Astrocyte (in vitro differentiated cells and primary cell): ENCODE data around the gene DAP3. TPM values are rescaled to one million over a fixed set of nuclear protein-coding genes. Genes with fewer than 3 reads are reported as not detected.
A peak's percentile ranks its signal among the peaks of the same experiment; 100 is the strongest.
"Not testable (repeated sequence)": the region's sequence is repeated elsewhere in the genome, so short reads cannot be mapped to it uniquely, and the experiment has no call there.

Experiments
- DNase-seq: peaks from one replicate; pipeline ENCODE4 v3.0.0-alpha.2; 2010; ENCODE audit warnings: low read depth
- FAIRE-seq: peaks from 2 replicates; lab custom pipeline; 2011; peaks lifted over from hg19 to GRCh38; lab: Jason Lieb, UNC
- H2AFZ ChIP-seq: 2 replicates; pipeline ENCODE4 v1.6.0; 2012; ENCODE audit warnings: low read depth, low read length, inconsistent platforms
- H3K27ac ChIP-seq: 2 replicates; pipeline ENCODE4 v1.5.1; 2011; ENCODE audit warnings: low read depth, low read length, inconsistent platforms
- H3K27me3 ChIP-seq: 2 replicates; pipeline ENCODE4 v1.6.0; 2011; ENCODE audit warnings: low read length, inconsistent platforms; ENCODE audit not compliant: insufficient read depth
- H3K36me3 ChIP-seq: 2 replicates; pipeline ENCODE4 v1.5.1; 2011; ENCODE audit warnings: low read length, inconsistent platforms; ENCODE audit not compliant: insufficient read depth
- H3K4me1 ChIP-seq: 2 replicates; pipeline ENCODE4 v1.5.1; 2011; ENCODE audit warnings: low read length, inconsistent platforms; ENCODE audit not compliant: insufficient read depth
- H3K4me2 ChIP-seq: 2 replicates; pipeline ENCODE4 v1.6.0; 2012; ENCODE audit warnings: low read length, inconsistent platforms
- H3K4me3 ChIP-seq: 2 replicates; pipeline ENCODE4 v1.5.1; 2011; ENCODE audit warnings: low read depth, mild to moderate bottlenecking, low read length, inconsistent platforms; ENCODE audit not compliant: insufficient read depth
- H3K79me2 ChIP-seq: 2 replicates; pipeline ENCODE4 v1.6.0; 2012; ENCODE audit warnings: mild to moderate bottlenecking, low read length, inconsistent platforms; ENCODE audit not compliant: insufficient read depth
- H3K9ac ChIP-seq: 2 replicates; pipeline ENCODE4 v1.6.0; 2012; ENCODE audit warnings: mild to moderate bottlenecking, low read length, inconsistent platforms
- H3K9me3 ChIP-seq: 2 replicates; pipeline ENCODE4 v1.5.1; 2012; ENCODE audit warnings: low read depth, mild to moderate bottlenecking, low read length, inconsistent platforms; ENCODE audit not compliant: insufficient read depth
- H4K20me1 ChIP-seq: 2 replicates; pipeline ENCODE4 v1.6.0; 2012; ENCODE audit warnings: low read length, inconsistent platforms; ENCODE audit not compliant: insufficient read depth
- H3K27ac Mint-ChIP-seq: one replicate; pipeline ENCODE4 v1.8.0; 2021; ENCODE audit warnings: mild to moderate bottlenecking, mixed read lengths; ENCODE audit not compliant: unreplicated experiment
- H3K27me3 Mint-ChIP-seq: one replicate; pipeline ENCODE4 v1.8.0; 2021; ENCODE audit warnings: low read depth, mixed read lengths; ENCODE audit not compliant: unreplicated experiment
- H3K36me3 Mint-ChIP-seq: one replicate; pipeline ENCODE4 v1.8.0; 2021; ENCODE audit warnings: low read depth, mixed read lengths; ENCODE audit not compliant: unreplicated experiment
- H3K4me1 Mint-ChIP-seq: one replicate; pipeline ENCODE4 v1.8.0; 2021; ENCODE audit warnings: low read depth, mixed read lengths; ENCODE audit not compliant: unreplicated experiment
- H3K4me3 Mint-ChIP-seq: one replicate; pipeline ENCODE4 v1.8.0; 2021; ENCODE audit warnings: mild to moderate bottlenecking, moderate library complexity, mixed read lengths; ENCODE audit not compliant: unreplicated experiment
- H3K9me3 Mint-ChIP-seq: one replicate; pipeline ENCODE4 v1.8.0; 2021; ENCODE audit warnings: mild to moderate bottlenecking, mixed read lengths; ENCODE audit not compliant: unreplicated experiment
- CTCF ChIP-seq: IDR thresholded peaks from 2 replicates; pipeline ENCODE4 v1.5.1; 2011; ENCODE audit warnings: low read depth, mild to moderate bottlenecking, inconsistent platforms, low read length, moderate library complexity; ENCODE audit not compliant: insufficient read depth
- EZH2 ChIP-seq: IDR thresholded peaks from 2 replicates; pipeline ENCODE4 v1.6.1; 2012; ENCODE audit warnings: mild to moderate bottlenecking, low read length, inconsistent platforms; ENCODE audit not compliant: insufficient read depth
- total RNA-seq: library from RNA; stranded (reverse); gene quantifications from 2 replicates; pipeline ENCODE4 v1.2.1, GENCODE V29; 2021

DAP3 gene
- total RNA-seq, 1 donor from 2014 or later = 108 TPM

GRCh38 chr1:155703216-155703615 lies 14.3 kb downstream of the DAP3 start:
- FAIRE-seq (no peak), DNase-seq (no peak)
- H3K4me3 ChIP-seq = no peak overlapping the region
- H3K36me3 ChIP-seq = no peaks in the 10 kb centered on the region
- Mint-ChIP-seq H3K4me3 (no peak overlapping the region), H3K36me3 (no peaks in the 10 kb centered on the region), H3K27ac (no peak overlapping the region), H3K4me1 (peaks cover 22% of the 10 kb centered on the region), H3K9me3 (no peaks in the 10 kb centered on the region), H3K27me3 (no peaks in the 10 kb centered on the region)
- no peak overlapping the region for H3K4me2 ChIP-seq
- H3K27me3 ChIP-seq = no peaks in the 10 kb centered on the region
- no peak overlapping the region for H3K27ac ChIP-seq
- peaks cover 78% of the 10 kb centered on the region for H3K79me2 ChIP-seq
- no peak for TF ChIP-seq EZH2
- TF ChIP-seq CTCF = no peak
- peaks cover 55% of the 10 kb centered on the region for H4K20me1 ChIP-seq
- H3K9me3 ChIP-seq = no peaks in the 10 kb centered on the region
- H3K4me1 ChIP-seq = peaks cover 6% of the 10 kb centered on the region
- H3K9ac ChIP-seq = no peak overlapping the region
- H2AFZ ChIP-seq = no peak overlapping the region

- not testable (repeated sequence) for H3K36me3 Mint-ChIP-seq, H3K27ac ChIP-seq, H3K4me1 ChIP-seq, H3K9me3 ChIP-seq, H3K9me3 Mint-ChIP-seq, H3K36me3 ChIP-seq, H2AFZ ChIP-seq, FAIRE-seq, H3K27me3 ChIP-seq, H3K27me3 Mint-ChIP-seq, H3K9ac ChIP-seq, H3K4me3 Mint-ChIP-seq, H3K4me3 ChIP-seq, H3K4me2 ChIP-seq, DNase-seq
- Mint-ChIP-seq H3K4me1 (peaks cover 12% of the 10 kb centered on the region), H3K27ac (peak overlapping the region; percentile 6)
- peaks cover 50% of the 10 kb centered on the region for H4K20me1 ChIP-seq
- H3K79me2 ChIP-seq = peaks cover 78% of the 10 kb centered on the region
Measured at GRCh38 chr1:155704414-155704813, 15.5 kb downstream of the DAP3 start.

- peak; percentile 56 for DNase-seq
- no peaks in the 10 kb centered on the region for H3K9me3 Mint-ChIP-seq
- peaks cover 43% of the 10 kb centered on the region for H4K20me1 ChIP-seq
- H3K36me3 Mint-ChIP-seq = no peaks in the 10 kb centered on the region
- peak overlapping the region; percentile 27 for H3K4me3 Mint-ChIP-seq
- peaks cover 12% of the 10 kb centered on the region for H3K4me1 Mint-ChIP-seq
- H3K9me3 ChIP-seq = no peaks in the 10 kb centered on the region
- no peaks in the 10 kb centered on the region for H3K27me3 ChIP-seq
- peak overlapping the region; percentile 44 for H3K27ac ChIP-seq
- no peak overlapping the region for H3K4me3 ChIP-seq
- H3K27ac Mint-ChIP-seq = peak overlapping the region; percentile 8
- peaks cover 6% of the 10 kb centered on the region for H3K4me1 ChIP-seq
- no peak for FAIRE-seq
- TF ChIP-seq EZH2 = no peak
- no peak for TF ChIP-seq CTCF
- peaks cover 73% of the 10 kb centered on the region for H3K79me2 ChIP-seq
- H3K4me2 ChIP-seq = no peak overlapping the region
- H3K9ac ChIP-seq = no peak overlapping the region
- H2AFZ ChIP-seq = no peak overlapping the region
- no peaks in the 10 kb centered on the region for H3K36me3 ChIP-seq
- H3K27me3 Mint-ChIP-seq = no peaks in the 10 kb centered on the region
Measured at GRCh38 chr1:155706139-155706538, 17.2 kb downstream of the DAP3 start.
